GM19239 (cell line): ENCODE results near the gene NKX2-4.

Experiments used
- DNase-seq: peaks from one replicate; pipeline ENCODE4 v3.0.0; 2011; ENCODE audit warnings: low spot score; ENCODE audit not compliant: insufficient read length
- FAIRE-seq: peaks from 2 replicates; lab custom pipeline; 2011; peaks lifted over from hg19 to GRCh38; lab: Jason Lieb, UNC

Gene NKX2-4

DNA sequence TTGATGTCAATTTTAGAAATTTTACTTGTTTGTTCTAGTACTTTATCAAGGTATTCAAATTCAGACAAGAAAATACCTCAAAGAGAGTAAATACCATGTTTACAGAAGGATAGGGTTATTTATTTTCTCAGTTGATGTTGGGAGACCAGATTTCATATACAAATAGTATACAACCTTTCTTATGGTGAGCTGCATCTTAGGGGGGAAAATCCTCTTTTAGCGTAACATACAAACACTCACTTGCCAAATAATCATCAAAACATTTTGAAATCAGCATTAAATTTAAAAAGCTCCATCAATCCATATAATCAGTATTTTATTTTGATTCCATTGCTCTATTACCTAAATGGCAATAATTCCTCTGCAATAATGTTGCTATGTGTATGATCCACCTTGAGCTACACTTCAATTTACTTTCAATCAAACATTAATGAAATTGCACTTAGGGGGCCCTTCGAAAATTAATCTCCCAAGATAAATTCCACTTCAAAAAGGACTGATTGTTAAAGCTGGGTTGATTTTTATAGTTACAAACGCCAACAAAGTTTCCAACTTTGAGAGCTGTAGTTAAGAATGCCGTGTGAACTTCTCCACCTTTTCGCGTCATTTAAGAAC, 2.2 kb downstream of the NKX2-4 start:
- FAIRE-seq = no peak
- no peak for DNase-seq

DNA sequence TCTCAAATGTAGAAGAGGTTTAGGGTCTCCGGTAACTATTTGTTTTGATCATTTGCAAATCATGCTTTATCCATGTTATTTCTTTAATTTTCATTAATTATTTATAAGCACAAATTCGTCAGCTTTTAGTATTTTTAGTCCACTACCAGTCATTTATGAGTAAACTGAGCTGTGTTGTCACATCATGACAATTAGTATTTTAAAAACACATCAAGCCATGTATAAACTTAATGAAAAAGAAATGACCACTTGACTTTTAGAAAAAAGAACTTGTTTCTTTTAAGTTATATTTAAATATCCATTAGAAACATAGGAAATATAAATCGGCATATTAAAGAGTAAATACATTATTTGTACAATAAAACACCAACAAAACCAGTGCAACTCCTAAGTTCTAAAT, 2.8 kb downstream of the NKX2-4 start:
- FAIRE-seq (no peak), DNase-seq (no peak)

DNA sequence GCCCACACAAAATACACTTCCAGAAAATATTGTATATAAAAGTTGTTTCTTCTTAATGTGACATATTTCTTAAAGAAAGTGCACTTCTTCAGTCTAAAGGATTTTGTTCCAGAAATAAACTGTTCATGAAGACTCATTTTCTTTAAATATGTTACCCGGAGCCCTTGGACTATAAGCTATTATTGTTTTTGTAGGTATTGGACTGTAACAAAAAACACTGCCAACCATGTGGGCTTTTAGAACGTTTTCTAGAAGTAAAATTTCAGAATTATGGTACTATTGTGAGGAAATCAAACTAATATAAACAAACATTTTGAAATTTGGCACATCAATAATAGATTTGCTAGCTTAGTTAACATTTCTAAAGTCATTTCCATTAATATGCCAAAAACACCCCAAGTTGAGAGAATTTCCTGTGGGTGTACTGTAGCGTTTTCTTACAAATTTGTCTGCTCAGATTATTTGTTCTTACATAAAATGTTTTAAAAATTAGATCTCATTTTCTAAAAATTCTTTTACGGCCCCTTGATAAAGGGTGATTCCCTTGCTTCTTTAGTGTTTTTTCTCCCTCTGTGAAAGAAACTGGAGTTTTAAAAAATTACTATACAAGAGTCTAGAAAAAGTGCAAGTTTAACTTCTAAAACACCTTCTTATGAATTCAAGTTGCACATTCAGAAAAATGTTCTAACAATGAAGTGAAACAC, 3.4 kb downstream of the NKX2-4 start:
- FAIRE-seq (no peak), DNase-seq (no peak)

DNA sequence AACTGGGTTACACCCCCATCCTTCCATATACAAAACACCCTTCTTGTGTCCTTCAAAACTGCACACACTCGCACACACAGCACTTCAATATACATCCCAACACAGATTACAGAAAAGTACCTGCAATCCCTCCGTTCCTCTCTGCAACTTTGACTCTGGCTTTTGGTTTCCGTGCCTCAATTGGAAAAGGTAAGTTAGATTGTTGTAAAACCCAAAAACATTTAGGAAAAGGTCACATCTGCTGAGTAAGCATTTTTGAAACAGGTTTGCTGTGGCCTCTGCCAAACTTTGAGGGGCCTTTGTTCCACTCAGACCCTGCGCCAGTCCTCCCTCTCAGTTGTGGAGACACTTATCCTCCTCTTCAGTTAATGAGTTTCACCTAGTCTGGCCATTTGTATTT, 4.2 kb downstream of the NKX2-4 start:
- DNase-seq (no peak), FAIRE-seq (no peak)

DNA sequence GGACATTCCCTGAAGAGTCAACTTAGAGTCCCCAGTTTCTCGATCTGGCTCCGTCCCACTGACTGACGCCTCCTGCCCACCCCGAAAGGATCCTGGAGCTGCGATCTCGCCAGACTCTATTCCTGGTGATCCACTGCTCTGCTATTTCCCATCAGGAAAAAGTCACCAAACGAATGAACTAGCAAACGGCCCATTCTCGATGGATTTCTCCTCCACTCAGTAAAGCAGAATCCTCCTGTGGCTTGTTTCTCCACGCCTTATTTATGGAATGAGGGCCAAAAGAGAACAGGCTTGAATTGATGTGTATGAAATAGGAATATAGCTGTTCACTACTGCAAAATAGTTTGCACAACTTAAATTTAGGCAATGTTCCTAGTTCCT, 5.4 kb downstream of the NKX2-4 start:
- no peak for FAIRE-seq
- no peak for DNase-seq

DNA sequence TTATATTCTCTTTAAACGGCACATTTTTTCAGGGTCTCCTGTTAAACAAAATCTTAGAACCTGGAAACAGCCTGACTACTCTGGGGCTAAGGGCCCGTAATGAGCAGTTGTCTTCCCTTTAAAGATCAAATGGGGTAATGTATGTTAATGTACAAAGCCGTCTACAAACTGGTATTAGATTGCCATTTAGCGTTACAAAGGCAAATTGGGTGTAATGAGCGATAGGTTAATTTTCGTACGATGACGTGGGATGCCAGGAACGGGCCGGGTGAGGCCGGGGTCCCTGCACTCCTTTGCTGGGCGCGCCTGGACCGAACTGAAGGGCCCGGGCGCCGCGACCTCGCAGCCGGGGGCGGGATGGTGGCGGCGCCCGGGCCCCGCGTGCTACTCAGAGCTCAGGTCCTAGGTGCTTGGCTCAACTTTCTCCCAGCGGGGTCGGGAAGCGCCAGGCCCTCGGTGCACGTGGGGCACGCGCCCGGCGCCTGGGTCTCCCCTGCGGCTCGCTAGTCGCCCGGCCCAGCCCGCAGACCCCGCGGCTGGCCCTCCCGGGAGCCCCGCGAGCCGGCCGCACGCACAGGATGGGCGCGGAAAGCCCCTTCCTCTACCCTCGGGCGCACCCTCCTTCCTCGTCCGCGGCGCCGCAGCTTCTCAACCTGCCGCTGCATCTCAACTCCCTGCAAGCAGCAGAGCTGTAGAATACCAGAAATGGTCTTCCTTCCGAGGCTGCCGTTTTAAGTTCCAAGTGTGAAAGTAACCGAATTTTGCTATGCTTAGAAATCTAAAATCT, 5.9 kb downstream of the NKX2-4 start:
- no peak for FAIRE-seq
- no peak for DNase-seq

DNA sequence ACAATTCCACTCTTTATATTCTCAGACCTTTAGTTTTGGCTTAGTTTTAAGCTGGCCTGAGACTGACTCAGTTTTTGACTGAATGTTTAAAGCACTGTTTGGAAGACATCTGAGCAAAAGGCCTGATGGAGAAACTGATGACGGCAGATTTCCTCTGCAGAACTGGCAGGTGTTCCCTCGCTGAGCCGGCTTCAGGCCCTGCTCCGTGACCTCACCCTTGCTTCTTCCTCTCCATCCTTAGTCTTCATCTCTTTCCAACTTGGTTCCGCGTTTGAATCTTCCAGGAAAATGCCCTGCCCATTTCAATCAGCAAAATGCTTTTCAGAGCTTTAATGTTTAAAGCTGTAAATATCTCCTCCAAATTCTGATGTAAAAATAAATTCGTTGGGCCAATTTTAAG, 6.6 kb downstream of the NKX2-4 start:
- FAIRE-seq (no peak), DNase-seq (no peak)

DNA sequence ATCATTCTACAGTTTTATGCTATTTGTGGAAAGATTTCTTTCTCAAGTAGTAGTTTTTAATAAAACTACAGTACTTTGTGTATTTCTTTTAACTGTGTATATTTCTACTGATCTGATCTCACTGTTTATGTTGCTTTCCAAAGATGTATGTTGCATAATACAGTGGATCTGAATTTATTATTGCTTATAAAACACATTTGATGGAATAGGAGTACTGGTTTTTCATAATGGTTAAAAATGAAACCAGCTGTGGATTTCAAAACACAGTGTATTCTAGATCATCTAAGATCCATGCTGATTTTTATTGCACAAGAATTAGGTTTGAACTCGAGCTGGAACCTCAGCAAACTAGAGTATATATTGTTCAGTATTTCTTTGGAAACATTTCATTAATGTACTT, 8.0 kb downstream of the NKX2-4 start:
- FAIRE-seq = no peak
- no peak for DNase-seq

DNA sequence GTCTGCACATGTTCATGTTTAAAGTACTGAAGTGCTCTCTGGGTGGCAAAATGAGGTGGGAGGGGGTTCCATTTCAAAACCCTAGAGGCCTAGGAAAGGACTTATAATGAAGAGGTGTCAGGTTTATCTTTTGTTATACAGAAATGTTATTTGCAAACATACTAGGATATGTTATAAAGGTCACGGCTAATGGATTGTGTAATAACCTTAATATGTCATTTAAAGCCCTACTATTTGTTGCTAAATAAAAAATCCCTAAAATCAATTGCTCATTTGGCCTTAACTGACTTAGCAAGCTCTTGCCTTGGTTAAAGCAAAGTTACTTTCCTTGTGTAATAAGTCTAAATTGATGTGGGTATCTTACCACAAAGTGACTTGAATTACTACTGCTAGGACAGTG, 8.8 kb downstream of the NKX2-4 start:
- FAIRE-seq = peak; percentile 21
- no peak for DNase-seq

DNA sequence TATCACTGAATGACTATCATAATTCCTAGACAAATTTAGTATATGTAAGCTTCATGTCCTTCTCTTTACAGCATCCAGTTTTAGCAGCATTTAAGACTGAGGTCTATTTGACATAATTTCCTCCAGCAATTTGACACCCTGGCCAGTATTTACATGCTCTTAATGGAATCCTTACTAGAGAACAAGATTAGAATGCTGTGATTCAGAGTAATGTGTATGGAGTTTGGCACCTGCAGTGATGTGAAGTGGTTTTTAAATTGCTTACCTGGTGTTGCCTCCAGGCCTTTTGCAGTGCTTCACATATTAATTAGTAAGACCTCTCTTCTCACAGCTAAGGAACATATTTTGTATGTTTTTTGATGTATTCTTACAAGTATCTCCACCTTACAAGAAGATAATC, 9.8 kb downstream of the NKX2-4 start:
- FAIRE-seq (no peak), DNase-seq (no peak)

DNA sequence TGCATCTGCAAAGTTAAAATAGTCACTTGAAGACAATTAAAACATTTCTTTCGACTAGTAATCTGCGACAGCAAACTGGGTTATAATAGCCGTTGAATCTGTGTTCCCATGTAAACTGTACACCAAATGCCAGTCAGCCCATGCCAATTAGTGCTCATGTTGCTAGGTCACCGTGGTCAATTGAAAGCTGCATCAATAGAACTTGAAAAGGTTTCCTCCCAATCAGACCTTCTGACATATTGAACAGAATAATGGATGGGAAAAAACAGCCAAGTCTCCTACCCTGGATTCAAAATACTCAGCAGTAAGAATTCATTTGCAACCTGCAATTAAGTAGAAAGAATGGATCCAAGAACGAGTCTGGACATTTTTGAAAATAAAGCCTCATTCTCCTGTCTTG, 11.2 kb downstream of the NKX2-4 start:
- no peak for DNase-seq
- no peak for FAIRE-seq

DNA sequence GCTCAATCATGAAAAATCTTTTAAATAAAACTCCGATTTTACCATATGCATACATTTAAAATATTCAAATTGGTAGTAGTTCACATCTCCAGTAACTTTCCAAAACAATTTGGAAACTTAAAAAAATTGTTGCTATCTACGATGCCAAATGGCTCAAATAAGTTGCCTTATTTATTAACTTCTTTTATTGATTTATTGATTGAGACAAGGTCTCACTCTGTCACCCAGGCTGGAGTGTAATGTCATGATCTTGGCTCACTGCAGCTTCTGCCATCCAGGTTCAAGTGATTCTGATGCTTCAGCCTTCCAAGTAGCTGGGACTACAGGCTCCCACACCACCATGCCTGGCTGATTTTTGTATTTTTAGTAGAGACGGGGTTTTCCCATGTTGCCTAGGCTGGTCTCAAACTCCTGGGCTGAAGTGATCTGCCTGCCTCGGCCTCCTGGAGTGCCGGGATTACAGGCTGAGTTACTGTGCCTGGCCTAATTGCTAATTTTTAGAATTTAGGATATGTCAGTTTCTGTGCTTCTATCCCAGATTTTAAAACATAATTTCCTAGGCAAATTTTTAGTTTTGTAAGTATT, 12.9 kb downstream of the NKX2-4 start:
- no peak for DNase-seq
- FAIRE-seq = no peak

DNA sequence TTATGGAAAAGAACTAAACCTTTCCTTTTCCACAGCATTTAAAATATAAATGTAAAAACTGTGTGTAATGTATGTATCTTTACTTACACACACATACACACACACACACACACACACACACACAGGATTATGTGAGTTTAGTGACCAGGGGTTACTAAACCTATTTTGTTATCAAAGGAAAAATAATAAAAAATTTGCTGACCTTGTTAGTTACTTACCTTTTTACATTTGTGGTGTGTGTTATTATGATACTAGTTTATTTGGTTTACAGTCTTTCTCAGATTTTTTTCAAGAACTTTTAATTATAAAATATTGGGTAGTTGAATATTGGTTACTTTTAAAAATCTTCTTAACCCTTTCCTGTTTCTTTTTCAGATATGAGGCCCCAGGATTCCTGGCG, 15.7 kb downstream of the NKX2-4 start:
- DNase-seq (no peak), FAIRE-seq (peak; percentile 14)

DNA sequence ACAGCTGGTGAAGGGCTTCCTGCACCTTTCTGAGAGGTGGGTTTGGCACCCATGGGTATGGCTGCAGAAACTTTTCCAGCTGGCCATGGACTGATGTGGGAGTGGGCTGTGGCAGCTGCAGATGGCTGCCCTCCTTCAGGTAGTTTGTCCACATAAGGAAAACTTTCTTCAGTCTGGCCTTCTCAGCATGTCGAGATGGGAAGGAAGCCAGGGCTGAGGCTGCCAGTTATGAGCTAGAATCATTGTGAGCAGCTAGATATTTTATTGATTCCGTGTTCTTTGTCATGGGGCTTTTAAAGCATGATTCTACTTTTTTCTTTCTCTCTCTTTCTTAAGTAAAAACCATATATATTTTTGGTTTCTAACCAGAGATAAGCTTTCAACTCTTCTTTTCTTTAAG, 16.6 kb downstream of the NKX2-4 start:
- DNase-seq = no peak
- FAIRE-seq = no peak

DNA sequence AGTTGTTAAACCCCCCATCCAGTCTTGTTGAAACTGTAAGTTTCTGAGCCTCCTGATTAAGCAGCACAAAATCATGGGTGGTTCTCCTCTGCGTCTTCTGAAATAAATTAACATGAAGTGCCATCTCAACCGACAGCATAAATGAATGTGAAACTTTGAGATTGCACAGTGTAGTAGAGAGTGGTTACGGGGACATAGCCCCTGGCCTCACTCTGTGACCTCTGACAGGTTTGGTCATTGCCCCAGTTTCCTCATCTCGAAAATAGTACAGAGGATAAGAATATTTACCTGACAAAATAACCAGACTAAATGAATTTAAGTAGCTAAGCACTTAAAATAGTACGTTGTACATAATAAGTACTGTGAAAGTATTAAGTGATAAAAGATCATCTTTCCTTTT, 19.1 kb downstream of the NKX2-4 start:
- FAIRE-seq = no peak
- DNase-seq = no peak

DNA sequence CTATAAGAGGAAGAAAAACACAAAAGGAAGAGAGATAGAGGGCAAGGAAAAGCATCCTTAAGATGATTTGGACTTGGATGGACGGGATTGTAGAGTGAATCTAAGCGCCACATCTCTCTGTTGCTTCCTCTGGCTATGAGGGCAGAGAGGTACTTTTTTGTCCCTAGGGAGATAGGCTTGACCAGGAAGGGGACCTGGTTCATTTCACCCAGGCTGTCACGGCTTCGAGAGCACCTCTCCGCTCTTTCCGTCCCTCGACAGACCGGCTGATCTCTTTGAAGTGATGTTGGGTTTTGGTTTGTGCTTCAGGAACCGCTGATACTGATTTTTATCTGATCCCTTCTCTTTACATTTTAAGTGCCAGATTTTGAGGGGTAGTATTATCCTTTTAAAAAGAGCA, 19.6 kb downstream of the NKX2-4 start:
- FAIRE-seq = no peak
- DNase-seq = no peak

DNA sequence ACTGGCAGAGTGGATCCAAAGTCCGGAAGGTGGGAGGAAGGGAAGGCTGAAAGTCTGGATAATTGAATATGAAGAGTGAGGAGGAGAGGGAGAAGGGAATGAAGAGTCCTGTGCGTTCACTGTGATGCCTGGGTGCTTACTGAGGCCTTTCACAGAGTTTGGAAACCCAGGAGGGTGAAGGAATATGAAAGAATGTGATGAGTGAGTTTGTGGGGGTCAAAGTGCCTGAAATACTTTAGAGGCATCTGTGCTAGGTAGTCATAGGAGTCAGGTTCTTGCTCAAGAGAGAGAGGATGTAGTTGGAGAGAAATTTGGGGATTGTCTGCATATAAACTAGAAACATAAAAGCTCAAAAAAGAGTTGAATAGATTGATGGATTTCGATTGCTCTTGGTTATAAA, 20.7 kb downstream of the NKX2-4 start:
- FAIRE-seq (no peak), DNase-seq (no peak)

DNA sequence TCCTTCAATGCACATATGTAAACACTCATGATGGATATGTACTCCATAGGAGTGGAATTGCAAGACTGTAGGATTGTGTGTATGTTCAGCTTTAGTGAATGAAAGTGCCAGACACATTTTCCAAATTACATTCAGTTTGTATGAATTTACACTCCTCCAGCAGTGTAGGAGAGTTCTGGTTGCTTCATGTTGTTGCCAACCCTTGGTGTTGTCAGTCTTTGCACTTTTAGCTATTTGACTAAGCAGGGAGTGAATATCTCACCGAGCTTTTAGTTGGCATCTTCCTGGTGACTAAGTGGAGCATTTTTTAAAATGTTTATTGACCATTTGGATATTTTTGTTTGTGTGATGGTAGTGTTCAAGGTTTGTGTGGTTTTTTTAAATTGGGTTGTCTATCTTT, 23.9 kb downstream of the NKX2-4 start:
- FAIRE-seq (no peak), DNase-seq (no peak)

DNA sequence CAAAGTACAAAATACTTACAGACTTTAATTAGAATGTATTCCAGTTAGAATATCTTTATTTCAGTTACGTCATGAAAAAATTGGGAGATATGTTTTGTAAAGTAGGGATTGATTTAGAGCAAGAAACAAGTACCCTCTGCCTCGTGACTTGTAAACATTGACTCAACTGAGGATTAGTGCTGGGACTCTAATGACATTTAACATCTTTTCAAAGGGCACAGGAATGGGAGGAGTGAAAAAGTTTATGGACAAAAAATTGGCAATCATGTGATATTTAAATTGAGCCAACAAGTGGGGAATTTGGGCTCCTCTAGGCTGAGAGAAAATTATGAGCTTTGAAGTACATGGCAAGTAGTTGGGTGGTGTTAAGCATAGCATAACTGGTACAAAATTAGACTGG, 25.3 kb downstream of the NKX2-4 start:
- DNase-seq = no peak
- no peak for FAIRE-seq

DNA sequence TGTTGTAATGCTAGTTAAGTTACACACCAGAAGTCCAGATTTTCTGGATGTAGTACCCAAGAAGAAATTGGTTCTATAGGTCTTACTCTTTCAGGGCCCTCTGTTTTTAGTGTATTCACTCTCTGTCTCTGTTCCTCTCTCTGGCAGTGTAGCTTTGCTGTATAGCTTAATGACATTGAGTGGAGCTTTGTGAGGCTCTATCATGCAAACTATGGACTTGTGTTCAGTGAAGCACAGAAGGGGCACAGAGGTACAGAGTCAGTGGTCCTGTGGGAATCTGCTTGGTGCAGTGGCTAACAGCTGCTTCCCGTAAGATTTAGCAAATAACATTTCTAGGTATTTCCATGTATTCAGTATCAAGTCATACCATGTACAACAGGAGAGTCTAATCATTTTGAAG, 26.1 kb downstream of the NKX2-4 start:
- DNase-seq (no peak), FAIRE-seq (no peak)

DNA sequence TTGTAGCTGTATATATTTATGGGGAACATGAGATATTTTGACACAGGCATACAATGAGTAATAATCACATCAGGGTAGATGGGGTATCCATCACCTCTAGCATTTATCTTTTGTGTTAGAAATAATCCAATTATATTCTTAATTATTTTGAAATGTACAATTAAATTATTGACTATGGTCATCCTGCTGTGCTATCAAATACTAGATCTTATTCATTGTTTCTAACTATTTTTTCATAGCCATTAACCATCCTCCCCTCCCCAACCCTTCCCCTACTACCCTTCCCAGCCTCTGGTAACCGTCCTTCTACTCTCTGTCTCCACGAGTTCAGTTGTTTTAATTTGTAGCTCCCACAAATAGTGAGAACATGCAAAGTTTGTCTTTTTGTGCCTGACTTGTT, 28.5 kb downstream of the NKX2-4 start:
- DNase-seq (no peak), FAIRE-seq (no peak)
